GM12892 (cell line): ENCODE data around the gene ADGRA3.

Source experiments
- DNase-seq: peaks from one replicate; pipeline ENCODE4 v3.0.0; 2011; ENCODE audit not compliant: insufficient read length
- FAIRE-seq: peaks from 2 replicates; lab custom pipeline; 2011; peaks lifted over from hg19 to GRCh38; lab: Jason Lieb, UNC
- POLR2A ChIP-seq: IDR thresholded peaks from 2 replicates; pipeline ENCODE4 v1.6.1; 2011; ENCODE audit warnings: low read depth, low read length, control low read depth
- POLR2AphosphoS5 ChIP-seq: IDR thresholded peaks from 2 replicates; pipeline ENCODE4 v1.6.1; 2011; ENCODE audit warnings: low read depth, low read length, control low read depth
- TAF1 ChIP-seq: IDR thresholded peaks from 2 replicates; pipeline ENCODE4 v1.6.1; 2011; ENCODE audit warnings: low read depth, mild to moderate bottlenecking, control low read depth, low read length, borderline replicate concordance

ADGRA3 gene

DNA sequence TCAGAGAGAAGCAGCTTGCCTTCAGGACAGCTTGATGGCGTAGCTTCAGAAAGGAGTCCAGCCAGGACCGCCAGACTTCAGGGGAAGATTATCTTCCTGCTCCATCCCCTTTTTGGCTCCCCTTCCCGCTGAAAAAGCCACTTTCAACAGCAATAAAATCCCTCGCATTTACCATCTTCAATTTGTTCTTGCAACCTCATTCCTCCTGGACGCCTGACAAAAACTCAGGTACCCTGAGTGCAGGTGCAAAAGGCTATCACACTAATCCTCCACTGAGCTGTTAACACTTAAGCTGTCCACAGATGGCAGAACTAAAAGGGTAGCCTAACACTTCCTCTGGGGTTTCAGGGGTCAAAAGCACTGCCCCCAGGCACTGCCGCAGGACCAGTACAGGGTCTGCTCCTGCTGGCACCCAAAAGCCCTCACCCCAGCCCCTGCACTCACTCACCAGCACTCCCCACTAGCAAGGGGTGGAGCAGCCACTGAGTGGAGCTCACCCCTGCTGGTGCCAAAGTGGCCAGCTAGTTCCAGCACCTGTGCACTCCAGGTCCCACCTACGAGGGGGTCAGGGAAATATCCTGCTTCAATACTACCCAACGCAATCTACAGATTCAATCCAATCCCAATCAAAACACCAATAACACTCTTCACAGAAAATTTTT lies 145.8 kb downstream of the ADGRA3 start:
- FAIRE-seq (no peak), DNase-seq (no peak)
- no peak for TF ChIP-seq POLR2AphosphoS5

DNA sequence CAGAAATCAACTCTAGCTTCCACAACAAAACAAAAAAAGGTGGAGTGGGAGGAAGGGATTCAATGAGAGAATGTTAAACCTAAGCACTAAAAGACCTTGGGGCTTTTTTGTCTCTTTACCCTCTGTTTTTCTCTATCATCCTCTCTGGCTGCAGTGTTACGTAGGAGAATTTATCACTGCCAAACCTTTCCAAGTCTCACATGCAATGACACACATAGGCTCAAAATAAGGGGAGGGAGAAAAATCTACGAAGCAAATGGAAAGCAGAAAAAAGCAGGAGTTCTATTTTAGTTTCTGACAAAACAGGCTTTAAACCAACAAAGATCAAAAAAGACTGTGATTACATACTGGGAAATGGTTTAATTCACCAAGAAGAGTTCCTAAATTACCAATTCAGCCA lies 152.1 kb downstream of the ADGRA3 start:
- no peak for DNase-seq
- TF ChIP-seq TAF1 (no peak), POLR2AphosphoS5 (no peak), POLR2A (no peak)
- no peak for FAIRE-seq

DNA sequence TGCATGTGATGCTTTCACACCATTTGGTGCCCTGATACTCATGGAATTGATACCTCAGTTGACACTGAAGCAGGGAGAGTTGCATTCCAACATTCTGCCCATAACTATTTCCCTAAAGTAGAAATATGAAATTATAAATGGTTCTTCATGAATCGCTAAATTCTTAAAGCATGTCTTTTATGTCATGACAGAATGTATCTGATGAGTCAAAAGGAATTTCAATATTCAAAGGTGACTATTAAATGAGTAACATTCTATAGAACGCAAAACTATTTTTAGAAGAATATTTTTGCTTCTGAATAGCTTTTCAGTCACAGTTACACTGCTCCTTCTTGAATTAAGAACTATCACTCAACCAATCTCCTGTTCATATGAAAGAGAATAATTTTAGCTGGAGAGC lies 152.8 kb downstream of the ADGRA3 start:
- TF ChIP-seq POLR2A (no peak), TAF1 (no peak), POLR2AphosphoS5 (no peak)
- FAIRE-seq: no peak
- no peak for DNase-seq

DNA sequence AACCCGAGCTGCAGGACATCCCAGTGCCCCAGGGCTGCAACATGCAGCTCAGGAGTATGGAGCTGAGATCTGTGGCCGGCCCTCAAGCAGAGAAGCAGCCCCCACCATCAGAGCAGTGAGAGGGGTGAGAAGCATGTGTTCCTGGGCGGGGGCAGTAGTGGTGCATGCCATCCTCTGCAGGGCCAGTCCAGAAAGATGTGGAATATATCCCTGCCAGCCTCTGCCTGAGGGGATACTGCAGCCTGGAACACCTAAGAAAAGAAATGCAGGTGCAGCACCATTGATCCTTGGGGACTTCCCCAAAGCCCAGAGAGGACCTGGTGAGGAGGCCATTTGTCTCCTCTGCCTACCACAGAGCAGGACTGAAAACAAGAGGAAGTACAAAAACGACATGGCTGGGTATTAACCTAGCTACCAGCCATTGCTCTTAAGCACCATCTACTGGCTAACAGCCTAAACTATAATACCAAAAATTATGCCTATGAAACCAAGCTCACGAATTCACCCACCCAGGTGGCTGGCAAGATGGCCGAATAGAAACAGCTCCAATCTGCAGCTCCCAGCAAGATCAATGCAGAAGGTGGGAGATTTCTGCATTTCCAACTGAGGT lies 158.8 kb downstream of the ADGRA3 start:
- FAIRE-seq: no peak
- DNase-seq: no peak
- TF ChIP-seq POLR2A (no peak), POLR2AphosphoS5 (no peak), TAF1 (no peak)

DNA sequence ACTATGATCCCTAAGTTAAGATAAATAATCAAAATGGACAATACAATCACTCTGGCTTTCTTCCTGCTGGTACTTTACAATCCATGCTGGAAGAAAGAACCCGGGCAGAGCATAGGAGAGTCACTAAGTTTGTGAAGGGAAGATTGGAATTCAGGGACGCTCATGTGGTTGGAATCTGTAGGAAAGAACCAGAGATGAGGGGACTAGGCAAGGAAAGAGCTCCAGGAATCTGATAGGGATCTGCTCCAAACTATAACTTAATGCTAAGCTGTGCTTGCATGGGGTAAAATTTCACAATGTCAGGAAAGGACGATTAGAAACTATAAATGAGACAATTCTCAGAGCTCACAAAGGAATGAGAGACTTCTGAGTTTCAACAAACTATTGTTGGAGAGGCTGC lies 167.5 kb downstream of the ADGRA3 start:
- no peak for DNase-seq
- no peak for FAIRE-seq
- no peak for TF ChIP-seq POLR2AphosphoS5
- TF ChIP-seq POLR2A: no peak
- TF ChIP-seq TAF1: no peak

DNA sequence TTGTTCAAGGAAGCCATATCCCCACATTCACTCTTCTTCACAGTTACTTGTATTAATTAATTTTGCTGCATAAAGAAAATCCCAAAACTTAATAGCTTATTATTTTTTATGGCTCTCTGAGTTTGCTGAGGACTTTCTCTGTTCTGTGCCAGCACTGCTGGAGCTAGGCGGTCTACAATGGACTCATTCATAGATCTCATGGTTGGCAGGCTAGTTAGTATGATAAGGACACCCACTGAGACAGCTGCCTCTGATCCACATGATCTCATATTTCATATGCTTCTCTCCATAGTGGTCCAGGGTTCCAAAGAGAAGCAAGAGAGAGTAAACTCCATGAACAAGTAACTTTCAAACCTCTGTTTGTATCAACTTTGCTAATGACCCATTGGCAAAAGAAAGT lies 170.2 kb downstream of the ADGRA3 start:
- FAIRE-seq: no peak
- TF ChIP-seq TAF1: no peak
- no peak for TF ChIP-seq POLR2A
- no peak for TF ChIP-seq POLR2AphosphoS5
- no peak for DNase-seq

DNA sequence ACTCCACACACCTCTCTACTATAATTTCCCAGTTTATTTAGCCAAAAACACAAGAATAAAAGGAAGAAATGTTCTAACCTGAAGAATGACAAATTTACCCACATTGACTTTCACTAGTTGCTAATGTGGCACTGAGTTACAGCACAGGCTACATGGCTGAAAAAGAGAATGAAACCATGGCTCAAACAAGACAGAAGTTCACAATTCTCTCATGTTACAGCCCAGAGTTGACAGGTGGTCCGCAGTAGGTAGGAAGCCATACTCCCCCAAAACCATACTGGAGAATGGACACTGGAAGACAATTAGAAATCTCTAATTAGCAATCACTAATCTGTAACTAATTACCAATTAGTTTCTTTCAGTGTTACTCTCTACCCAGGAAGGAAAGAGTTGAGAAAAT lies 170.8 kb downstream of the ADGRA3 start:
- FAIRE-seq (no peak), DNase-seq (no peak)
- TF ChIP-seq POLR2AphosphoS5 (no peak), TAF1 (no peak), POLR2A (no peak)

DNA sequence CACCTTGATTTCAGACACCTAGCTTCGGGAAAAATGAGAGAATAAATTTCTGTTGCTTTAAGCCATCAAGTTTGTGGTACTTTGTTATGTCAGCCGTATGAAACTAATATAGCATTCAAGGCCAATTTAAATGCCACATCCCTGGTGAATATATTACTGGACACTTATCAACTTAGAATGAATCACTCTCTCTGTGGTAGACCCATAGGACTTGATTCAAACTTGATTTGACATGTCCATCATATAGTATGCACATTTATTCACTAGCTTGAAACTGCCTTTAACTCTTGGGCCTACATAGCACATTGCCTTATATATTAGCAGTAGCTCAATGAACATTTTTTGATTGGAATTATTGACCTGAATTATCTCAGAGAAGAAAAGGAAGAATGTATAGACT lies 172.3 kb downstream of the ADGRA3 start:
- FAIRE-seq (no peak), DNase-seq (no peak)
- TF ChIP-seq TAF1 (no peak), POLR2A (no peak), POLR2AphosphoS5 (no peak)

DNA sequence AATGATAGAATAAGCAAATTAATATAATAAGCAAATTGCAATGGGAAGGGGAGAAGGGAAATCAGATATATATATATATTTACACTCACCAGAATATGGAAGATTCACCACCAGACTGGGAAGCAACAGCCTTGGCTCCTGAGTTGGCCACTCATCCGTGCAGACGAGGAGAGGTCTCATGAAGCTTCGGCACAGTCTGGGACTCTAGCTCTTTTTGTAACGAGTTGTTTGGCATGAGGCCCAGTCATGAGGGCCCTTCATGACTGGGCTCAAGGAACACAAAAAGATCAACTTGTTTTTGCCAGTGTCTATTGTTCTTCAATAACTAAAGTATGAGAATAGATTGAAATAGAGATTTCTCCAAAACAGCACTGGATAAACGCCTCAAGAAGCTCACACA lies 176.4 kb downstream of the ADGRA3 start:
- FAIRE-seq: no peak
- DNase-seq: no peak
- TF ChIP-seq TAF1 (no peak), POLR2A (no peak), POLR2AphosphoS5 (no peak)

DNA sequence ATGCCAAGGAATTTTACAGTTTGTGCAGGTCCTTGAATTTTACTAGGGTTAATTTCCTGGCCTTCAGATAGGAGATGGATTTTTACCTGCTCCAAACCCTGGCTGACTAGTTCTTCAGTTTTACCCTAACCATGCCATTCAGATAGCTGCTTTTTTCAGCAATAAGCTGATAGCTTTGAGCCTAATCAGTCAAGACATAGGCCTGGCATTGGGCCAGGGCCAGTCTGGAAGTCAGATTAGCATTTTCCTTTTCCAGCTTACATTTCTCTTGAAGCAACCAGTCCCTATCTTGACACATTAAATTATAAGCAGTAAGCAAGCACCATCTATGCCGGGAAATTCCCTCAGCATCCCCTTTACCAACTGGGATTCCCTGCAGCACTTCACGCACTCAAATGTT lies 177.1 kb downstream of the ADGRA3 start:
- TF ChIP-seq TAF1 (no peak), POLR2A (no peak), POLR2AphosphoS5 (no peak)
- FAIRE-seq (no peak), DNase-seq (no peak)
